HepG2 (cell line): ENCODE data around the gene NDOR1. TPM values are rescaled to one million over a fixed set of nuclear protein-coding genes. Genes with fewer than 3 reads are reported as not detected.

ENCODE experiments used
- ADNP ChIP-seq: sonication (generic); formaldehyde crosslinking; IDR thresholded peaks from 2 replicates; pipeline ENCODE4 v1.4.0; 2020; ENCODE audit warnings: missing genetic modification reagents
- ASH2L ChIP-seq: fragments of 300-600, 200-600 bp; sonication (generic); IDR thresholded peaks from 2 replicates; pipeline ENCODE4 v1.7.0; 2017; ENCODE audit warnings: low read depth, mild to moderate bottlenecking, moderate library complexity, mixed read lengths, low read length; ENCODE audit not compliant: insufficient read length
- CAMTA2 ChIP-seq: sonication (generic); formaldehyde crosslinking; IDR thresholded peaks from 2 replicates; pipeline ENCODE4 v1.4.0; 2020; ENCODE audit warnings: mild to moderate bottlenecking, missing genetic modification reagents, borderline replicate concordance
- CBX2 ChIP-seq, 2 experiments: fragments of 200-600 bp in 1 of 2; sonication (generic); formaldehyde crosslinking in 1 of 2; IDR thresholded peaks; 2 replicates each; pipeline versions ENCODE4 v1.7.0 to v1.8.1; 2018 to 2022; ENCODE audit warnings: low read depth in 2 of 2, low read length in 1 of 2, mild to moderate bottlenecking in 1 of 2, missing genetic modification reagents in 1 of 2
- DBP ChIP-seq: sonication (generic); formaldehyde crosslinking; IDR thresholded peaks from 2 replicates; pipeline ENCODE4 v1.4.0; 2020; ENCODE audit warnings: missing genetic modification reagents; ENCODE audit errors: not compliant biosample characterization
- GPN1 ChIP-seq: sonication (generic); formaldehyde crosslinking; IDR thresholded peaks from 2 replicates; pipeline ENCODE4 v1.5.1; 2020; ENCODE audit warnings: missing genetic modification reagents, borderline replicate concordance
- GZF1 ChIP-seq: sonication (generic); formaldehyde crosslinking; IDR thresholded peaks from 2 replicates; pipeline ENCODE4 v1.5.1; 2020; ENCODE audit warnings: mild to moderate bottlenecking, missing genetic modification reagents
- NR1H2 ChIP-seq: sonication (generic); formaldehyde crosslinking; IDR thresholded peaks from 2 replicates; pipeline ENCODE4 v1.8.1; 2022; ENCODE audit warnings: low read depth, missing genetic modification reagents, borderline replicate concordance
- RBAK ChIP-seq: sonication (generic); formaldehyde crosslinking; IDR thresholded peaks from 2 replicates; pipeline ENCODE4 v1.5.1; 2020; ENCODE audit warnings: mild to moderate bottlenecking, missing genetic modification reagents
- RBFOX2 ChIP-seq: fragments of 200-400 bp; formaldehyde crosslinking; IDR thresholded peaks from 2 replicates; pipeline ENCODE4 v1.6.1; 2017; ENCODE audit warnings: low read depth, mild to moderate bottlenecking, low read length
- RBM22 ChIP-seq: fragments of 200-400 bp; formaldehyde crosslinking; optimal IDR thresholded peaks from 2 replicates; pipeline ENCODE3; 2017; ENCODE audit warnings: mild to moderate bottlenecking, low read length, moderate library complexity
- SAP130 ChIP-seq: IDR thresholded peaks from 2 replicates; pipeline ENCODE4 v1.6.1; 2016; ENCODE audit warnings: low read depth
- TOPORS ChIP-seq: sonication (generic); formaldehyde crosslinking; IDR thresholded peaks from 2 replicates; pipeline ENCODE4 v1.8.0; 2023; ENCODE audit warnings: mild to moderate bottlenecking, missing genetic modification reagents
- YEATS2 ChIP-seq: sonication (generic); formaldehyde crosslinking; IDR thresholded peaks from 2 replicates; pipeline ENCODE4 v1.4.0; 2020; ENCODE audit warnings: missing genetic modification reagents, borderline replicate concordance
- ZBTB37 ChIP-seq: sonication (generic); formaldehyde crosslinking; IDR thresholded peaks from 2 replicates; pipeline ENCODE4 v1.4.0; 2020; ENCODE audit warnings: mild to moderate bottlenecking, missing genetic modification reagents
- ZFP1 ChIP-seq: IDR thresholded peaks from 2 replicates; pipeline ENCODE4 v1.6.1; 2016
- ZMYM3 ChIP-seq: sonication (generic); formaldehyde crosslinking; IDR thresholded peaks from 2 replicates; pipeline ENCODE4 v1.5.1; 2020; ENCODE audit warnings: mild to moderate bottlenecking, missing genetic modification reagents
- ZNF274 ChIP-seq: sonication (generic); formaldehyde crosslinking; IDR thresholded peaks from 2 replicates; pipeline ENCODE4 v1.5.1; 2020; ENCODE audit warnings: mild to moderate bottlenecking, missing genetic modification reagents
- ZNF276 ChIP-seq: sonication (generic); formaldehyde crosslinking; IDR thresholded peaks from 2 replicates; pipeline ENCODE4 v1.4.0; 2020; ENCODE audit warnings: mild to moderate bottlenecking, low read depth, missing genetic modification reagents
- ZNF446 ChIP-seq: sonication (generic); formaldehyde crosslinking; IDR thresholded peaks from 2 replicates; pipeline ENCODE4 v1.5.0; 2020; ENCODE audit warnings: mild to moderate bottlenecking, missing genetic modification reagents
- ZNF558 ChIP-seq: sonication (generic); formaldehyde crosslinking; IDR thresholded peaks from 2 replicates; pipeline ENCODE4 v1.9.0; 2022; ENCODE audit warnings: mild to moderate bottlenecking, missing genetic modification reagents, borderline replicate concordance
- ZNF562 ChIP-seq: sonication (generic); formaldehyde crosslinking; IDR thresholded peaks from 2 replicates; pipeline ENCODE4 v1.8.0; 2022; ENCODE audit warnings: missing genetic modification reagents, borderline replicate concordance
- ZNF572 ChIP-seq: sonication (generic); formaldehyde crosslinking; IDR thresholded peaks from 2 replicates; pipeline ENCODE4 v1.5.1; 2020; ENCODE audit warnings: mild to moderate bottlenecking, missing genetic modification reagents
- ZNF589 ChIP-seq: sonication (generic); formaldehyde crosslinking; conservative IDR thresholded peaks from 2 replicates; pipeline ENCODE4 v1.8.0; 2022; ENCODE audit warnings: mild to moderate bottlenecking, moderate library complexity, missing genetic modification reagents
- ZNF737 ChIP-seq: sonication (generic); formaldehyde crosslinking; IDR thresholded peaks from 2 replicates; pipeline ENCODE4 v1.5.0; 2020; ENCODE audit warnings: missing genetic modification reagents, mild to moderate bottlenecking, borderline replicate concordance
- ZNF776 ChIP-seq: sonication (generic); formaldehyde crosslinking; IDR thresholded peaks from 2 replicates; pipeline ENCODE4 v1.4.0; 2020; ENCODE audit warnings: mild to moderate bottlenecking, missing genetic modification reagents
- ZNF879 ChIP-seq: sonication (generic); formaldehyde crosslinking; IDR thresholded peaks from 2 replicates; pipeline ENCODE4 v1.8.1; 2023; ENCODE audit warnings: missing genetic modification reagents
- polyA plus RNA-seq, 8 experiments: library from polyadenylated mRNA; depleted of rRNA in 3 of 8; stranded (reverse) in 7 of 8; unstranded in 1 of 8; fragments of >200 nt; fragmentation: Illumina TruSeq in 4 of 8; extraction: Trizol in 4 of 8; gene quantifications; 2 replicates each; pipeline versions ENCODE4 v1.2.1 to v1.2.3, GENCODE V29; 2011 to 2016; ENCODE audit warnings: low read depth in 4 of 8, missing spikeins in 1 of 8, mixed read lengths in 1 of 8; ENCODE audit not compliant: insufficient read depth in 1 of 8
- total RNA-seq, 5 experiments: library from RNA; depleted of rRNA; stranded (reverse); fragments of >200 nt; fragmentation: Illumina TruSeq; extraction: Trizol; gene quantifications; 2 replicates each; pipeline ENCODE4 v1.2.3, GENCODE V29; 2016; ENCODE audit warnings: low read depth in 1 of 5

The NDOR1 gene
- total and polyA plus RNA-seq, 2 of the 13 experiments (the other 11 are each of a cell fraction or from before 2014, with no cell fraction given), result 3.6 to 8.7 TPM

DNA sequence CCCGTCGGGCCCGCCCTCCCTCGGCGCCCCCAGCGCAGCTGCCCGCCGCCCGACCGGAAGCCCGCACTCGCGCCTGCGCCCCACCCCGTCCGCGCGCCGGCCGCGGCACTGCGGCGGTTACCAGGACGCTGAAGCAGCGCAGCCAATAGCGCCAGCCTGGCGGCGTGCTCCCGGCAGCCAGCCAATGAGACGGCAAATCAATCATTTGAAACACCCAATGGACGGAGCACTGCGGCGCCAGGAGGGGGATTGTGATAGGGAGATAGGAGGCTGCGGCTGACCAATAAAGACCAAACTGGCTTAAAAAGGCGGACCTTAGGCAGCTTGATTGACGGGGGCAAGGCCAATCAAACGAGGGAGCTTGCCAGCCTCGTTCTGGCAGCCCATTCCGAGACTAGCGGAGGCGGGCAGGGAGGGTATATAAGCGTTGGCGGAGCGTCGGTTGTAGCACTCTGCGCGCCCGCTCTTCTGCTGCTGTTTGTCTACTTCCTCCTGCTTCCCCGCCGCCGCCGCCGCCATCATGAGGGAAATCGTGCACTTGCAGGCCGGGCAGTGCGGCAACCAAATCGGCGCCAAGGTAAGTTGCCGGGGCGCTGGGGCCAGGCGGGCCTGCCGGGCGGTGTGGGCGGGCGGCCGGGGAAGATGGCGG lies 35.5 kb downstream of the NDOR1 start, which contains the start of gene TUBB4B (continued):
- TF ChIP-seq NR1H2 (CRISPR knock-in tag), result no peak
- TF ChIP-seq ZNF879 (CRISPR knock-in tag), result no peak
- no peak for TF ChIP-seq TOPORS
- TF ChIP-seq ASH2L, result no peak
- TF ChIP-seq SAP130, result peak; percentile 54
- peak; percentile 60; the same call in 1 of the 2 replicates for TF ChIP-seq ZNF589 (CRISPR knock-in tag)
- peak; percentile 58 for TF ChIP-seq ZNF776
- TF ChIP-seq ZNF558 (CRISPR knock-in tag), result no peak
- TF ChIP-seq ZNF572 (CRISPR knock-in tag), result no peak
- TF ChIP-seq GPN1 (CRISPR knock-in tag), result no peak
- no peak for TF ChIP-seq CBX2 (IDR thresholded peaks at IDR 0.05; ENCODE audit: low read depth, low read length)
- TF ChIP-seq CBX2 (CRISPR knock-in tag; IDR thresholded peaks at IDR 0.05; ENCODE audit: low read depth), result no peak
- peak; percentile 53 for TF ChIP-seq DBP
- no peak for TF ChIP-seq ZBTB37 (CRISPR knock-in tag)
- no peak for TF ChIP-seq ZNF737 (CRISPR knock-in tag)
- TF ChIP-seq RBAK (CRISPR knock-in tag), result no peak
- TF ChIP-seq ZFP1 (CRISPR knock-in tag), result no peak
- TF ChIP-seq GZF1, result 0 out of 2 replicates have a peak, but pooled peaks have one; percentile 43
- peak; percentile 81 for TF ChIP-seq RBM22
- TF ChIP-seq ZNF276, result no peak; the same call in 1 of the 2 replicates
- no peak for TF ChIP-seq CAMTA2 (CRISPR knock-in tag)
- TF ChIP-seq ADNP (CRISPR knock-in tag), result no peak
- peak; percentile 87 for TF ChIP-seq RBFOX2
- no peak for TF ChIP-seq ZNF562
- TF ChIP-seq ZNF446 (CRISPR knock-in tag), result no peak
- no peak; the same call in 1 of the 2 replicates for TF ChIP-seq ZNF274 (CRISPR knock-in tag)
- no peak for TF ChIP-seq ZMYM3 (CRISPR knock-in tag)
- TF ChIP-seq YEATS2 (CRISPR knock-in tag), result 0 out of 2 replicates have a peak, but pooled peaks have one; percentile 48
